Neural progenitor cell (in vitro differentiated cells): ENCODE data around the gene IL36A. TPM values are rescaled to one million over a fixed set of nuclear protein-coding genes. Genes with fewer than 3 reads are reported as not detected.

Experiments used
- DNase-seq: peaks from one replicate; pipeline ENCODE4 v3.0.0-alpha.2; 2016; ENCODE audit warnings: low spot score
- H2AFZ ChIP-seq: fragments of 200-600 bp; sonication (generic); replicated peaks from 2 replicates; pipeline ENCODE4 v1.6.1; 2016; ENCODE audit warnings: antibody characterized with exemption
- H3F3A ChIP-seq: fragments of 200-600 bp; sonication (generic); 2 replicates; pipeline ENCODE4 v1.6.1; 2016; ENCODE audit warnings: antibody characterized with exemption, low read depth
- H3K27ac ChIP-seq: fragments of 200-600 bp; sonication (generic); 2 replicates; pipeline ENCODE4 v1.5.1; 2016; ENCODE audit warnings: mild to moderate bottlenecking
- H3K27me3 ChIP-seq: fragments of 200-600 bp; sonication (generic); 2 replicates; pipeline ENCODE4 v1.6.1; 2016; ENCODE audit warnings: mild to moderate bottlenecking, moderate library complexity
- H3K36me3 ChIP-seq: fragments of 200-600 bp; sonication (generic); 2 replicates; pipeline ENCODE4 v1.5.1; 2016
- H3K4me1 ChIP-seq: fragments of 200-600 bp; sonication (generic); 2 replicates; pipeline ENCODE4 v1.6.1; 2016; ENCODE audit warnings: mixed run types
- H3K4me2 ChIP-seq: fragments of 200-600 bp; sonication (generic); 2 replicates; pipeline ENCODE4 v1.6.1; 2016
- H3K4me3 ChIP-seq: fragments of 200-600 bp; sonication (generic); 2 replicates; pipeline ENCODE4 v1.5.1; 2016
- H3K79me2 ChIP-seq: fragments of 200-600 bp; sonication (generic); 2 replicates; pipeline ENCODE4 v1.6.1; 2016; ENCODE audit warnings: low read depth
- H3K9ac ChIP-seq: fragments of 200-600 bp; sonication (generic); 2 replicates; pipeline ENCODE4 v1.6.1; 2016
- H3K9me3 ChIP-seq: fragments of 200-600 bp; sonication (generic); 2 replicates; pipeline ENCODE4 v1.5.1; 2016; ENCODE audit warnings: low read depth
- H4K20me1 ChIP-seq: fragments of 200-600 bp; sonication (generic); 2 replicates; pipeline ENCODE4 v1.6.1; 2016; ENCODE audit warnings: low read depth
- H3K27ac Mint-ChIP-seq: 3 replicates; pipeline ENCODE4 v1.8.0; 2021; ENCODE audit warnings: mixed read lengths
- H3K27me3 Mint-ChIP-seq: 2 replicates; pipeline ENCODE4 v1.8.0; 2022; ENCODE audit warnings: low read depth, mild to moderate bottlenecking, inconsistent platforms, moderate library complexity, mixed read lengths; ENCODE audit not compliant: insufficient read depth
- H3K36me3 Mint-ChIP-seq: 3 replicates; pipeline ENCODE4 v1.8.0; 2021; ENCODE audit warnings: mixed read lengths
- H3K4me1 Mint-ChIP-seq: 3 replicates; pipeline ENCODE4 v1.8.0; 2021; ENCODE audit warnings: mixed read lengths
- H3K4me3 Mint-ChIP-seq: 3 replicates; pipeline ENCODE4 v1.8.0; 2021; ENCODE audit warnings: mild to moderate bottlenecking, moderate library complexity, mixed read lengths
- H3K9me3 Mint-ChIP-seq: 3 replicates; pipeline ENCODE4 v1.8.0; 2020; ENCODE audit warnings: mixed read lengths
- CTCF ChIP-seq: fragments of 200-600 bp; sonication (generic); IDR thresholded peaks from 2 replicates; pipeline ENCODE4 v1.5.1; 2017; ENCODE audit warnings: antibody characterized with exemption, mild to moderate bottlenecking
- EZH2 ChIP-seq: fragments of 200-600 bp; sonication (generic); IDR thresholded peaks from 2 replicates; pipeline ENCODE4 v1.6.1; 2017; ENCODE audit warnings: antibody characterized with exemption, mild to moderate bottlenecking, moderate library complexity
- EZH2phosphoT487 ChIP-seq: fragments of 200-600 bp; sonication (generic); IDR thresholded peaks from 2 replicates; pipeline ENCODE4 v1.6.1; 2017; ENCODE audit warnings: antibody characterized with exemption
- total RNA-seq: library from RNA; depleted of rRNA; stranded (reverse); fragments of >200 nt; gene quantifications from 2 replicates; pipeline ENCODE4 v1.2.3, GENCODE V29; 2015; ENCODE audit warnings: low replicate concordance

Gene IL36A
- total RNA-seq, 1 donor from 2014 or later, result not detected

- no peaks in the 10 kb centered on the region for H3K4me1 Mint-ChIP-seq
Observed at GRCh38 chr2:113024764-113025163, 19.5 kb downstream of the IL36A start.

GRCh38 chr2:113025737-113026136 is 20.5 kb downstream of the IL36A start:
- H3K9me3 Mint-ChIP-seq, result no peaks in the 10 kb centered on the region
- no peak overlapping the region for H2AFZ ChIP-seq
- H3F3A ChIP-seq, result no peaks in the 10 kb centered on the region
- H3K36me3 ChIP-seq, result no peaks in the 10 kb centered on the region
- no peaks in the 10 kb centered on the region for H3K4me1 ChIP-seq
- no peak overlapping the region for H3K4me2 ChIP-seq
- H3K9ac ChIP-seq, result no peak overlapping the region
- TF ChIP-seq EZH2phosphoT487, result no peak
- TF ChIP-seq CTCF, result no peak
- TF ChIP-seq EZH2, result no peak
- no peaks in the 10 kb centered on the region for H4K20me1 ChIP-seq
- no peak overlapping the region for H3K4me3 ChIP-seq
- H3K4me3 Mint-ChIP-seq, result no peak overlapping the region
- peaks cover 6% of the 10 kb centered on the region for H3K27me3 Mint-ChIP-seq
- H3K36me3 Mint-ChIP-seq, result no peaks in the 10 kb centered on the region
- H3K79me2 ChIP-seq, result no peaks in the 10 kb centered on the region
- DNase-seq, result no peak
- H3K27ac ChIP-seq, result no peak overlapping the region
- no peak overlapping the region for H3K27ac Mint-ChIP-seq
- H3K4me1 Mint-ChIP-seq, result no peaks in the 10 kb centered on the region
- no peaks in the 10 kb centered on the region for H3K9me3 ChIP-seq
- H3K27me3 ChIP-seq, result peaks cover 54% of the 10 kb centered on the region

More at GRCh38 chr2:113024764-113025163, 19.5 kb downstream of the IL36A start:
- no peaks in the 10 kb centered on the region for H3K36me3 ChIP-seq
- no peaks in the 10 kb centered on the region for H3K79me2 ChIP-seq
- H3K36me3 Mint-ChIP-seq, result no peaks in the 10 kb centered on the region
- H3K9me3 ChIP-seq, result no peaks in the 10 kb centered on the region
- no peaks in the 10 kb centered on the region for H3F3A ChIP-seq
- no peak overlapping the region for H3K4me3 ChIP-seq
- H3K27me3 ChIP-seq, result peaks cover 54% of the 10 kb centered on the region
- H3K9ac ChIP-seq, result no peak overlapping the region
- no peak for DNase-seq
- H4K20me1 ChIP-seq, result no peaks in the 10 kb centered on the region
- H3K4me3 Mint-ChIP-seq, result no peak overlapping the region
- no peak overlapping the region for H2AFZ ChIP-seq
- H3K9me3 Mint-ChIP-seq, result no peaks in the 10 kb centered on the region
- TF ChIP-seq CTCF (no peak), EZH2 (no peak), EZH2phosphoT487 (no peak)
- no peaks in the 10 kb centered on the region for H3K4me1 ChIP-seq
- no peak overlapping the region for H3K4me2 ChIP-seq
- H3K27ac ChIP-seq, result no peak overlapping the region
- H3K27me3 Mint-ChIP-seq, result peaks cover 5% of the 10 kb centered on the region
- H3K27ac Mint-ChIP-seq, result no peak overlapping the region

GRCh38 chr2:113027691-113028090 is 22.4 kb downstream of the IL36A start:
- no peaks in the 10 kb centered on the region for H3K4me1 Mint-ChIP-seq
- H3K36me3 Mint-ChIP-seq, result no peaks in the 10 kb centered on the region
- Histone ChIP-seq H4K20me1 (no peaks in the 10 kb centered on the region), H3K79me2 (no peaks in the 10 kb centered on the region), H3K4me3 (no peak overlapping the region), H3F3A (no peaks in the 10 kb centered on the region), H3K27me3 (peaks cover 41% of the 10 kb centered on the region), H3K4me1 (no peaks in the 10 kb centered on the region), H3K27ac (no peak overlapping the region), H3K36me3 (no peaks in the 10 kb centered on the region), H2AFZ (peak overlapping the region; percentile 79), H3K9ac (no peak overlapping the region), H3K9me3 (no peaks in the 10 kb centered on the region), H3K4me2 (no peak overlapping the region)
- H3K9me3 Mint-ChIP-seq, result no peaks in the 10 kb centered on the region
- no peak for DNase-seq
- H3K4me3 Mint-ChIP-seq, result no peak overlapping the region
- peaks cover 7% of the 10 kb centered on the region for H3K27me3 Mint-ChIP-seq
- H3K27ac Mint-ChIP-seq, result no peak overlapping the region
- TF ChIP-seq EZH2 (no peak), EZH2phosphoT487 (no peak), CTCF (no peak)
